HepG2 (cell line): ENCODE results near the gene F12. TPM values are rescaled to one million over a fixed set of nuclear protein-coding genes. Genes with fewer than 3 reads are reported as not detected.
A peak's percentile ranks its signal among the peaks of the same experiment; 100 is the strongest.

Experiments
- DMAP1 ChIP-seq: IDR thresholded peaks from 2 replicates; pipeline ENCODE4 v1.6.1; 2016
- GFI1 ChIP-seq: sonication (generic); formaldehyde crosslinking; IDR thresholded peaks from 2 replicates; pipeline ENCODE4 v1.5.0; 2020; ENCODE audit warnings: missing genetic modification reagents, mild to moderate bottlenecking, borderline replicate concordance
- GLI4 ChIP-seq: sonication (generic); formaldehyde crosslinking; IDR thresholded peaks from 2 replicates; pipeline ENCODE4 v1.5.1; 2020; ENCODE audit warnings: missing genetic modification reagents, mild to moderate bottlenecking, moderate library complexity, borderline replicate concordance
- HNRNPH1 ChIP-seq: fragments of 200-400 bp; formaldehyde crosslinking; optimal IDR thresholded peaks from 2 replicates; pipeline ENCODE3; 2017; ENCODE audit warnings: mild to moderate bottlenecking, low read depth, low read length
- JUND ChIP-seq: sonication (generic); formaldehyde crosslinking; IDR thresholded peaks from 2 replicates; pipeline ENCODE4 v1.8.0; 2022; ENCODE audit warnings: mild to moderate bottlenecking, missing genetic modification reagents
- NCOA1 ChIP-seq: sonication (generic); formaldehyde crosslinking; IDR thresholded peaks from 2 replicates; pipeline ENCODE4 v1.9.0; 2021; ENCODE audit warnings: missing genetic modification reagents
- NCOA5 ChIP-seq: sonication (generic); formaldehyde crosslinking; IDR thresholded peaks from 2 replicates; pipeline ENCODE4 v1.4.0; 2020; ENCODE audit warnings: missing genetic modification reagents
- NR2F6 ChIP-seq, 2 experiments: IDR thresholded peaks; 2 replicates each; pipeline ENCODE4 v1.6.1; 2016; ENCODE audit warnings: antibody characterized with exemption in 1 of 2, mild to moderate bottlenecking in 1 of 2
- PLRG1 ChIP-seq: fragments of 450-650 bp; conservative IDR thresholded peaks from 2 replicates; pipeline ENCODE4 v1.6.1; 2016
- REST ChIP-seq, 2 experiments: IDR thresholded peaks; 2 replicates each; pipeline ENCODE4 v1.6.1; 2011 to 2012; ENCODE audit warnings: low read length in 2 of 2, borderline replicate concordance in 1 of 2, low read depth in 1 of 2, mild to moderate bottlenecking in 1 of 2, moderate library complexity in 1 of 2
- SRSF9 ChIP-seq: fragments of 200-400 bp; formaldehyde crosslinking; IDR thresholded peaks from 2 replicates; pipeline ENCODE4 v1.6.1; 2018; ENCODE audit warnings: borderline replicate concordance, mild to moderate bottlenecking, low read depth, low read length; ENCODE audit not compliant: insufficient read depth, poor library complexity, severe bottlenecking
- TAF15 ChIP-seq: fragments of 200-400 bp; formaldehyde crosslinking; IDR thresholded peaks from one replicate; pipeline ENCODE4 v1.6.1; 2018; ENCODE audit warnings: mild to moderate bottlenecking, low read depth, low read length; ENCODE audit not compliant: poor library complexity, severe bottlenecking
- TFAP4 ChIP-seq: sonication (generic); IDR thresholded peaks from 2 replicates; pipeline ENCODE4 v1.6.1; 2016; ENCODE audit warnings: low read depth, borderline replicate concordance
- ZBTB37 ChIP-seq: sonication (generic); formaldehyde crosslinking; IDR thresholded peaks from 2 replicates; pipeline ENCODE4 v1.4.0; 2020; ENCODE audit warnings: mild to moderate bottlenecking, missing genetic modification reagents
- ZFP41 ChIP-seq: sonication (generic); formaldehyde crosslinking; IDR thresholded peaks from 2 replicates; pipeline ENCODE4 v1.4.0; 2020; ENCODE audit warnings: mild to moderate bottlenecking, missing genetic modification reagents, borderline replicate concordance
- ZFP82 ChIP-seq: sonication (generic); formaldehyde crosslinking; IDR thresholded peaks from 2 replicates; pipeline ENCODE4 v1.5.1; 2020; ENCODE audit warnings: mild to moderate bottlenecking, missing genetic modification reagents, borderline replicate concordance
- ZNF7 ChIP-seq: IDR thresholded peaks from 2 replicates; pipeline ENCODE4 v1.6.1; 2016; ENCODE audit warnings: missing biosample characterization, missing genetic modification reagents
- ZNF761 ChIP-seq: sonication (generic); formaldehyde crosslinking; conservative IDR thresholded peaks from 2 replicates; pipeline ENCODE4 v1.4.0; 2020; ENCODE audit warnings: mild to moderate bottlenecking, missing genetic modification reagents
- ZNF780A ChIP-seq: sonication (generic); formaldehyde crosslinking; IDR thresholded peaks from 2 replicates; pipeline ENCODE4 v1.8.0; 2022; ENCODE audit warnings: mild to moderate bottlenecking, missing genetic modification reagents, moderate library complexity
- ZNF782 ChIP-seq: sonication (generic); formaldehyde crosslinking; IDR thresholded peaks from 2 replicates; pipeline ENCODE4 v1.4.0; 2020; ENCODE audit warnings: missing genetic modification reagents, mild to moderate bottlenecking, borderline replicate concordance
- polyA plus RNA-seq, 8 experiments: library from polyadenylated mRNA; depleted of rRNA in 3 of 8; stranded (reverse) in 7 of 8; unstranded in 1 of 8; fragments of >200 nt; fragmentation: Illumina TruSeq in 4 of 8; extraction: Trizol in 4 of 8; gene quantifications; 2 replicates each; pipeline versions ENCODE4 v1.2.1 to v1.2.3, GENCODE V29; 2011 to 2016; ENCODE audit warnings: low read depth in 4 of 8, missing spikeins in 1 of 8, mixed read lengths in 1 of 8; ENCODE audit not compliant: insufficient read depth in 1 of 8
- total RNA-seq, 5 experiments: library from RNA; depleted of rRNA; stranded (reverse); fragments of >200 nt; fragmentation: Illumina TruSeq; extraction: Trizol; gene quantifications; 2 replicates each; pipeline ENCODE4 v1.2.3, GENCODE V29; 2016; ENCODE audit warnings: low read depth in 1 of 5
- TF ChIP-seq, protein P1 (sequence below): IDR thresholded peaks from 2 replicates; pipeline ENCODE4 v1.6.1; 2016; ENCODE audit warnings: missing genetic modification reagents, missing compliant biosample characterization
- TF ChIP-seq, protein P2 (sequence below): sonication (generic); formaldehyde crosslinking; IDR thresholded peaks from 2 replicates; pipeline ENCODE4 v1.8.1; 2023; ENCODE audit warnings: mild to moderate bottlenecking, moderate library complexity, missing genetic modification reagents

F12 gene
- total and polyA plus RNA-seq, 2 of the 13 experiments (the other 11 are each of a cell fraction or from before 2014, with no cell fraction given), result 2.5 to 3.0 TPM

DNA sequence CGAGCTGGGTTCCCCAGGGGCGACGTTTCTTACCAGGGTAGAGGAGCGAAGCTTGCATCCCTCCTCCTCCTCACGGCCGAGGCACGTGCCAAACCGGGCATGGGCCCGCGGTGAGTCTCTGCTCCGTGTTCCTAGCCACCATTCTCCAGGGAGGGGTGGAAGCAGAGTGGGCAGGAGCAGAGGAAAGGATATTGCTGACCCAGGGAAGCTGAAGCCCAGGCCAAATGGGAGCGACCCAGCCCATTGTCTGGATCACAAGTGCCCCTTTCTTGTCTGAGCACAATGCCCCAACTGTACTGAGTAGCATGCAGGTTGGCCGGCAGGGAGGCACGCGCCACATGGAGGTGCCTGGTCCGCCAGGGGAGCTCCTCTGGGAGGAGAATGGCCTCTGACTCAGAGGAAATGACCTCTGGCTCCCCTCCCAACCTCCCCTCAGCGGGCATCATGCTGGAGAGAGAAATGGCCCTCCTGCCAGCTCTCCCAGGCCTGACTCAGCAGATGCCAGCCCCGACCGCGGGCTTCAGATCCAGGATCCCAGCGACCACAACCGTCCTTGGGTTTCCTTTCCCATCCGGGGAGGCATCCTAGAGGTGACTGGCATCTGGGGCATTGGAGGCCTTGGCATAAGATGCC, 38.4 kb upstream of the F12 start (continued):
- TF ChIP-seq TAF15, result no peak
- TF ChIP-seq ZNF761 (CRISPR knock-in tag), result peak; percentile 71; the same call in 1 of the 2 replicates
- no peak for TF ChIP-seq PLRG1
- no peak for TF ChIP-seq ZNF780A
- TF ChIP-seq HNRNPH1, result no peak
- TF ChIP-seq GLI4, result no peak
- TF ChIP-seq, protein P1, sequence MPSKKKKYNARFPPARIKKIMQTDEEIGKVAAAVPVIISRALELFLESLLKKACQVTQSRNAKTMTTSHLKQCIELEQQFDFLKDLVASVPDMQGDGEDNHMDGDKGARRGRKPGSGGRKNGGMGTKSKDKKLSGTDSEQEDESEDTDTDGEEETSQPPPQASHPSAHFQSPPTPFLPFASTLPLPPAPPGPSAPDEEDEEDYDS (CRISPR knock-in tag), result peak; percentile 73
- peak; percentile 73; the same call in 1 of the 2 replicates for TF ChIP-seq ZBTB37 (CRISPR knock-in tag)
- TF ChIP-seq JUND (CRISPR knock-in tag), result peak; percentile 76; the same call in 1 of the 2 replicates
- no peak for TF ChIP-seq NCOA1 (CRISPR knock-in tag)
- no peak for TF ChIP-seq ZFP41 (CRISPR knock-in tag)
- no peak for TF ChIP-seq ZNF7 (CRISPR knock-in tag)
- peak; percentile 89 for TF ChIP-seq DMAP1
- TF ChIP-seq ZNF782, result no peak
- no peak; the same call in 1 of the 2 replicates for TF ChIP-seq GFI1 (CRISPR knock-in tag)
- TF ChIP-seq TFAP4, result peak; percentile 31; the same call in 1 of the 2 replicates
- TF ChIP-seq ZFP82 (CRISPR knock-in tag), result no peak
- peak; percentile 89 for TF ChIP-seq NR2F6 (IDR thresholded peaks at IDR 0.05)
- peak; percentile 93 for TF ChIP-seq NR2F6 (CRISPR knock-in tag; IDR thresholded peaks at IDR 0.05)
- TF ChIP-seq NCOA5 (CRISPR knock-in tag), result no peak
- TF ChIP-seq, protein P2, sequence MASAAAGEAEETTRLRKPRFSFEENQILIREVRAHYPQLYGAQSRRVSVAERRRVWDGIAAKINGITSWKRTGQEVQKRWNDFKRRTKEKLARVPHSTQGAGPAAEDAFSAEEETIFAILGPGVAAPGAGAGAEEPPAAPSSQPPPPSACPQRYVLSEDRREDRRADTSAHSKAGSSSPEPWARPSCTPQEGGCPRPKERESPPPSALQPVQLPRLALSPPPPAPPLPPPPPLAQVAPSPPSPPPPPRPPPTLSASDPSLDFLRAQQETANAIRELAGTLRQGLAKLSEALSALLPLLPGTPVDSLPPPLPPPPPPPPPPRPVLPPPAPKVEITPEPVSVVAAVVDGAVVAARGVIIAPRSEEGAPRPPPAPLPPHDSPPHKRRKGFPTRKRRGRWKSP (CRISPR knock-in tag), result 0 out of 2 replicates have a peak, but pooled peaks have one; percentile 28
- no peak for TF ChIP-seq SRSF9
- TF ChIP-seq REST (IDR thresholded peaks at IDR 0.05; ENCODE audit: borderline replicate concordance in 1 of 2, low read depth in 1 of 2, low read length in 2 of 2), result no peak
